Prostate gland (tissue), 2 donors: Measurements from ENCODE around the gene CDH22. TPM values are rescaled to one million over a fixed set of nuclear protein-coding genes. Genes with fewer than 3 reads are reported as not detected.

ENCODE experiments used
- DNase-seq: peaks from one replicate; pipeline ENCODE4 v3.0.0-alpha.2; 2019; ENCODE audit warnings: low spot score
- H3K27ac ChIP-seq, 2 donors: fragments of 200-600 bp; sonication (generic); 2 replicates each; pipeline ENCODE4 v1.5.1; 2017 to 2019
- H3K27me3 ChIP-seq: fragments of 200-600 bp; sonication (generic); replicated peaks from 2 replicates; pipeline ENCODE4 v1.5.1; 2019; ENCODE audit not compliant: insufficient read depth
- H3K36me3 ChIP-seq, 2 donors: fragments of 200-600 bp; sonication (generic); 1 replicate in 1 of 2; 2 replicates in 1 of 2; pipeline versions ENCODE4 v1.5.1 to v1.8.1; 2017 to 2019
- H3K4me1 ChIP-seq: fragments of 200-600 bp; sonication (generic); replicated peaks from 2 replicates; pipeline ENCODE4 v1.5.1; 2019
- H3K4me3 ChIP-seq, 2 donors: fragments of 200-600 bp; sonication (generic); 2 replicates each; pipeline ENCODE4 v1.5.1; 2017 to 2019
- H3K9me3 ChIP-seq: fragments of 200-600 bp; sonication (generic); 2 replicates; pipeline ENCODE4 v1.5.1; 2017
- POLR2A ChIP-seq: fragments of 450-650 bp; IDR thresholded peaks from one replicate; pipeline ENCODE4 v1.6.1; 2016; ENCODE audit warnings: antibody characterized with exemption, mild to moderate bottlenecking
- POLR2AphosphoS5 ChIP-seq: sonication (generic); formaldehyde crosslinking; IDR thresholded peaks from one replicate; pipeline ENCODE4 v1.6.1; 2017; ENCODE audit warnings: antibody characterized with exemption
- WGBS: methylation state at CpG from one replicate; pipeline ENCODE4 v1.1.5; 2018; 5-methylcytosine and 5-hydroxymethylcytosine counted together
- intact Hi-C: fragments of 100-400 bp; cut with DNase I; formaldehyde crosslinking; loops from one replicate; pipeline ENCODE4 v1.14.2; 2022
- total RNA-seq, 2 donors: library from RNA; depleted of rRNA; stranded (reverse); fragments of >200 nt; gene quantifications; one replicate each; pipeline ENCODE4 v1.1.0, GENCODE V29; 2016
- TF ChIP-seq, protein P1 (sequence below), 4 experiments: fragments of 200-600 bp in 2 of 4; fragments of 450-650 bp in 2 of 4; sonication (generic) in 2 of 4; IDR thresholded peaks; 1 replicate in 3 of 4; 2 replicates in 1 of 4; pipeline ENCODE4 v1.5.1; 2016 to 2019; ENCODE audit warnings: antibody characterized with exemption in 4 of 4, mild to moderate bottlenecking in 2 of 4, moderate library complexity in 2 of 4

Gene CDH22
- total RNA-seq, 2 donors from 2014 or later, result 1.9 to 3.3 TPM

GRCh38 chr20:46277602-46278001 lies 30.7 kb downstream of the CDH22 start:
- no peak for DNase-seq
- H3K9me3 ChIP-seq, result no peaks in the 10 kb centered on the region
- 42% methylated on average over 8 of the region's 8 CpGs for WGBS
- no peak overlapping the region for H3K4me3 ChIP-seq
- H3K36me3 ChIP-seq, result no peaks in the 10 kb centered on the region
- H3K27ac ChIP-seq, result no peak overlapping the region
- H3K27me3 ChIP-seq, result no peaks in the 10 kb centered on the region
- no peaks in the 10 kb centered on the region for H3K4me1 ChIP-seq
- intact Hi-C loops, result no loop called here
- no peak for TF ChIP-seq POLR2A
- no peak for TF ChIP-seq POLR2AphosphoS5
- TF ChIP-seq, protein P1, sequence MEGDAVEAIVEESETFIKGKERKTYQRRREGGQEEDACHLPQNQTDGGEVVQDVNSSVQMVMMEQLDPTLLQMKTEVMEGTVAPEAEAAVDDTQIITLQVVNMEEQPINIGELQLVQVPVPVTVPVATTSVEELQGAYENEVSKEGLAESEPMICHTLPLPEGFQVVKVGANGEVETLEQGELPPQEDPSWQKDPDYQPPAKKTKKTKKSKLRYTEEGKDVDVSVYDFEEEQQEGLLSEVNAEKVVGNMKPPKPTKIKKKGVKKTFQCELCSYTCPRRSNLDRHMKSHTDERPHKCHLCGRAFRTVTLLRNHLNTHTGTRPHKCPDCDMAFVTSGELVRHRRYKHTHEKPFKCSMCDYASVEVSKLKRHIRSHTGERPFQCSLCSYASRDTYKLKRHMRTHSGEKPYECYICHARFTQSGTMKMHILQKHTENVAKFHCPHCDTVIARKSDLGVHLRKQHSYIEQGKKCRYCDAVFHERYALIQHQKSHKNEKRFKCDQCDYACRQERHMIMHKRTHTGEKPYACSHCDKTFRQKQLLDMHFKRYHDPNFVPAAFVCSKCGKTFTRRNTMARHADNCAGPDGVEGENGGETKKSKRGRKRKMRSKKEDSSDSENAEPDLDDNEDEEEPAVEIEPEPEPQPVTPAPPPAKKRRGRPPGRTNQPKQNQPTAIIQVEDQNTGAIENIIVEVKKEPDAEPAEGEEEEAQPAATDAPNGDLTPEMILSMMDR (IDR thresholded peaks at IDR 0.05), result no peak

DNA sequence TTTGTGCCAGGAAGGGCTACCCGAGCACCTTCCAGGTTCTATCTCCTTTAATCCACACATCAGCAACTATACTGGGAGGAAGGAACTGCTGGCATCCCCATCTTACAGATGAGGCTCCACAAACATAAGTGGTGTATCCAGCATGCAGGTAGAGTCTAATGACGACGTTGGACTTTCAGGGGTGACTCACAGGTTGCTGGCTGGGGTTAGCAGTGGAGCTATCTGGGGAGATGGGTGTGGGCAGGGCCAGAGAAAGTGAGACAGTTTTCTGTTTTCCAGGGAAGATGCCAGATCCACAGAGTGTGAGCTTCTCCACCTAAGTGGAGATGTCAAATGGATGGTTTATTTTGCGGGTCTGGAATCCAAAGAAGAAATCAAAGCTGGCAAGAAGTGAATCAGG lies 31.8 kb downstream of the CDH22 start:
- H3K4me3 ChIP-seq, result no peak overlapping the region
- intact Hi-C loops, result no loop called here
- H3K9me3 ChIP-seq, result no peaks in the 10 kb centered on the region
- H3K4me1 ChIP-seq, result no peaks in the 10 kb centered on the region
- WGBS, result 61% methylated on average over 4 of the region's 4 CpGs
- no peaks in the 10 kb centered on the region for H3K27me3 ChIP-seq
- no peak overlapping the region for H3K27ac ChIP-seq
- DNase-seq, result no peak
- no peaks in the 10 kb centered on the region for H3K36me3 ChIP-seq
- TF ChIP-seq, protein P1 (IDR thresholded peaks at IDR 0.05), result no peak
- TF ChIP-seq POLR2AphosphoS5 (no peak), POLR2A (no peak)

DNA sequence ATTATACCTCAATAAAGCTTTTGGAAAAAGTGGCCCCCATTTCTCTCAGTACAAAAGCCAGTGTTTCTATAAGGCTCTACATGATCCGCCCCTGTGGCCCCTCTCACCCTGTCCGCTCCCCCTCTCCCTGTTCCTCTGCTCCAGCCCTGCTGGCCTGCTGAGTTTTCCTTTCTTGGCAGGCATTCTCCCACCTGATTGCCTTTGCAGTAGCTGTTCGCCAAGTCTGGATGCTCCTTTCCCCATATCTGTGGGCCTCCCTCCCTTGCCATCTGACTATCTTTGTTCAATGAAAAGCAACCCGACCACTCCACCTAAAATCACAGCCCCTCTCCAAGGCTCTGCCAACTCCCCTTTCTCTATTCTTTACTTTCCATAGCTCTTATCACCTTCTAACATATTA lies 33.2 kb downstream of the CDH22 start:
- H3K27ac ChIP-seq, result no peak overlapping the region
- H3K9me3 ChIP-seq, result no peaks in the 10 kb centered on the region
- no peak for DNase-seq
- H3K27me3 ChIP-seq, result no peaks in the 10 kb centered on the region
- H3K4me3 ChIP-seq, result no peak overlapping the region
- intact Hi-C loops, result no loop called here
- H3K36me3 ChIP-seq, result no peaks in the 10 kb centered on the region
- 60% methylated on average over 4 of the region's 4 CpGs for WGBS
- TF ChIP-seq, protein P1 (IDR thresholded peaks at IDR 0.05), result no peak
- TF ChIP-seq POLR2AphosphoS5 (no peak), POLR2A (no peak)
- no peaks in the 10 kb centered on the region for H3K4me1 ChIP-seq

- intact Hi-C loops, result no loop called here
- 42% methylated on average over 2 of the region's 2 CpGs for WGBS
- Histone ChIP-seq H3K27ac (no peak overlapping the region), H3K9me3 (no peaks in the 10 kb centered on the region), H3K36me3 (no peaks in the 10 kb centered on the region), H3K4me3 (no peak overlapping the region), H3K4me1 (no peaks in the 10 kb centered on the region), H3K27me3 (no peaks in the 10 kb centered on the region)
- DNase-seq, result no peak
- TF ChIP-seq POLR2A (no peak), POLR2AphosphoS5 (no peak)
- TF ChIP-seq, protein P1 (IDR thresholded peaks at IDR 0.05), result no peak
These were observed 34.6 kb downstream of the CDH22 start for GRCh38 chr20:46273717-46274116.

DNA sequence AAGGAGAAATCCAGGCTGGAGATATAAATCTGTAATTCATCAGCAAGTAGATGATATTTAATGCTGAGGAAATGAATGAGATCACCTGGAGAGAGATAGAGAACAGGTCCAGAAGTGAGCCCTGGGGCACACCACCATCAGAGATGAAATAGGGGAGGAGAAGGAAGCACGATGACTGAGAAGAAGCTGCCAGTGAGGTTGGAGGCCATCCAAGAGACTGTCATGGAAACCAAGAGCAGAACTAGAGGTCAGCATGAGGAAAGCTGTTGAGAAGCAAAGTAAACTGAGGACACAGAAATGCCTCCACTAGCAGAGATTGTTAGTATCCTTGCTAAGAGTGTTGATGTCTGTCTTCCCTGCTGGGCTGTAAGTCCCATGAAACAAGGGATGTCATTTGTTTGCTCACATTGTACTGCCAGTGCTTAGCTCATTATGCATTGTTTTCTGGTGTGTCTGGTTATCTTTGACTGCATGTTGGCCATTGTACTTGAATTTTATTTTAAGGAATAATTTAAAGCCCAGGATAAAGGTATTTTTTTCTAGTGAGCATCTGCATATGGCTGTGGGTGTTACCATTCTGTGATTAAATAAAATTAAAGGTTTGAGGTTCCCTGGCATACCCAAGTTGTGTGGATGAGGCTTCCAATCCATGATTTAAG lies 35.8 kb downstream of the CDH22 start:
- DNase-seq, result no peak
- Histone ChIP-seq H3K9me3 (no peaks in the 10 kb centered on the region), H3K4me1 (no peaks in the 10 kb centered on the region), H3K36me3 (no peaks in the 10 kb centered on the region), H3K27me3 (no peaks in the 10 kb centered on the region), H3K27ac (no peak overlapping the region), H3K4me3 (no peak overlapping the region)
- 50% methylated on average over 1 of the region's 1 CpG for WGBS
- TF ChIP-seq POLR2AphosphoS5, result no peak
- no peak for TF ChIP-seq POLR2A
- TF ChIP-seq, protein P1 (IDR thresholded peaks at IDR 0.05), result no peak
- intact Hi-C loops, result no loop called here
